K562 (cell line): ENCODE measurements around the gene RNF223. TPM values are rescaled to one million over a fixed set of nuclear protein-coding genes. Genes with fewer than 3 reads are reported as not detected.

Experiments
- CBFA2T3 ChIP-seq: fragments of 450-650 bp; IDR thresholded peaks from 2 replicates; pipeline ENCODE4 v1.6.1; 2017
- HNRNPH1 ChIP-seq: fragments of 200-400 bp; formaldehyde crosslinking; optimal IDR thresholded peaks from 2 replicates; pipeline ENCODE3; 2017; ENCODE audit warnings: low read depth, mild to moderate bottlenecking, low read length, moderate library complexity
- NCOA2 ChIP-seq, 2 experiments: fragments of 450-650 bp; IDR thresholded peaks; 2 replicates each; pipeline ENCODE4 v1.6.1; 2018; ENCODE audit warnings: mild to moderate bottlenecking in 2 of 2, moderate library complexity in 1 of 2; ENCODE audit not compliant: partially characterized antibody in 2 of 2
- NFE2 ChIP-seq: IDR thresholded peaks from 2 replicates; pipeline ENCODE4 v1.6.1; 2014; ENCODE audit warnings: antibody characterized with exemption, low read depth
- PTRF ChIP-seq: fragments of 450-650 bp; IDR thresholded peaks from 2 replicates; pipeline ENCODE4 v1.6.1; 2016; ENCODE audit warnings: mild to moderate bottlenecking, missing genetic modification characterization, missing compliant biosample characterization
- RBFOX2 ChIP-seq: fragments of 200-400 bp; formaldehyde crosslinking; IDR thresholded peaks from 2 replicates; pipeline ENCODE4 v1.6.1; 2017; ENCODE audit warnings: low read depth, mild to moderate bottlenecking, low read length, moderate library complexity
- SNRNP70 ChIP-seq: fragments of 200-400 bp; formaldehyde crosslinking; optimal IDR thresholded peaks from 2 replicates; pipeline ENCODE3; 2017; ENCODE audit warnings: low read depth, low read length
- SRSF9 ChIP-seq: fragments of 200-400 bp; formaldehyde crosslinking; IDR thresholded peaks from 2 replicates; pipeline ENCODE4 v1.6.1; 2017; ENCODE audit warnings: low read depth, low read length, borderline replicate concordance
- XRCC3 ChIP-seq: fragments of 450-650 bp; IDR thresholded peaks from 2 replicates; pipeline ENCODE4 v1.6.1; 2017; ENCODE audit warnings: mild to moderate bottlenecking, moderate library complexity
- XRCC4 ChIP-seq: IDR thresholded peaks from one replicate; pipeline ENCODE4 v1.6.1; 2011; ENCODE audit not compliant: insufficient read depth, insufficient read length; ENCODE audit errors: extremely low read depth
- polyA plus RNA-seq, 8 experiments: library from polyadenylated mRNA; depleted of rRNA in 4 of 8; stranded (reverse) in 5 of 8; unstranded in 3 of 8; fragments of >200 nt; fragmentation: Nextera tagmentation in 2 of 8; fragmentation: Illumina TruSeq in 1 of 8; extraction: Ambion mirVana in 2 of 8; extraction: Trizol in 1 of 8; gene quantifications; 2 replicates each; pipeline versions ENCODE4 v1.2.1 to v1.2.3, GENCODE V29; 2011 to 2014; ENCODE audit warnings: inconsistent platforms in 1 of 8, missing spikeins in 1 of 8
- total RNA-seq, 7 experiments: library from RNA; depleted of rRNA in 6 of 7; stranded (reverse); fragments of >200 nt in 6 of 7; fragmentation: Illumina TruSeq in 2 of 7; extraction: Trizol in 2 of 7; gene quantifications; 2 replicates each; pipeline versions ENCODE4 v1.2.1 to v1.2.3, GENCODE V29; 2011 to 2021; ENCODE audit warnings: low replicate concordance in 1 of 7
- TF ChIP-seq, protein P1 (sequence below): fragments of 450-650 bp; IDR thresholded peaks from 2 replicates; pipeline ENCODE4 v1.6.1; 2016; ENCODE audit warnings: low read depth
- TF ChIP-seq, protein P2 (sequence below): fragments of 450-650 bp; formaldehyde crosslinking; IDR thresholded peaks from 2 replicates; pipeline ENCODE4 v1.4.0; 2022; ENCODE audit warnings: mild to moderate bottlenecking, moderate library complexity
- TF ChIP-seq, protein P3 (sequence below): fragments of 450-650 bp; formaldehyde crosslinking; IDR thresholded peaks from 2 replicates; pipeline ENCODE4 v1.4.0; 2020; ENCODE audit warnings: mild to moderate bottlenecking, moderate library complexity
- TF ChIP-seq, protein P4 (sequence below), 3 experiments: fragments of 200-800 bp in 1 of 3; sonication (Bioruptor generic) in 1 of 3; sonication (generic) in 1 of 3; formaldehyde crosslinking in 1 of 3; IDR thresholded peaks; 2 replicates each; pipeline versions ENCODE4 v1.6.1 to v1.8.0; 2016 to 2022; ENCODE audit warnings: mild to moderate bottlenecking in 2 of 3, missing compliant biosample characterization in 2 of 3, missing genetic modification characterization in 2 of 3, missing genetic modification reagents in 1 of 3

The RNF223 gene
- total and polyA plus RNA-seq, 9 of the 15 experiments (the other 6 are each of a cell fraction or from before 2014, with no cell fraction given), result 0.04 to 0.32 TPM; not detected in 7

GRCh38 chr1:1063945-1064831 lies 9.9 kb downstream of the RNF223 start (continued):
- TF ChIP-seq, protein P1, sequence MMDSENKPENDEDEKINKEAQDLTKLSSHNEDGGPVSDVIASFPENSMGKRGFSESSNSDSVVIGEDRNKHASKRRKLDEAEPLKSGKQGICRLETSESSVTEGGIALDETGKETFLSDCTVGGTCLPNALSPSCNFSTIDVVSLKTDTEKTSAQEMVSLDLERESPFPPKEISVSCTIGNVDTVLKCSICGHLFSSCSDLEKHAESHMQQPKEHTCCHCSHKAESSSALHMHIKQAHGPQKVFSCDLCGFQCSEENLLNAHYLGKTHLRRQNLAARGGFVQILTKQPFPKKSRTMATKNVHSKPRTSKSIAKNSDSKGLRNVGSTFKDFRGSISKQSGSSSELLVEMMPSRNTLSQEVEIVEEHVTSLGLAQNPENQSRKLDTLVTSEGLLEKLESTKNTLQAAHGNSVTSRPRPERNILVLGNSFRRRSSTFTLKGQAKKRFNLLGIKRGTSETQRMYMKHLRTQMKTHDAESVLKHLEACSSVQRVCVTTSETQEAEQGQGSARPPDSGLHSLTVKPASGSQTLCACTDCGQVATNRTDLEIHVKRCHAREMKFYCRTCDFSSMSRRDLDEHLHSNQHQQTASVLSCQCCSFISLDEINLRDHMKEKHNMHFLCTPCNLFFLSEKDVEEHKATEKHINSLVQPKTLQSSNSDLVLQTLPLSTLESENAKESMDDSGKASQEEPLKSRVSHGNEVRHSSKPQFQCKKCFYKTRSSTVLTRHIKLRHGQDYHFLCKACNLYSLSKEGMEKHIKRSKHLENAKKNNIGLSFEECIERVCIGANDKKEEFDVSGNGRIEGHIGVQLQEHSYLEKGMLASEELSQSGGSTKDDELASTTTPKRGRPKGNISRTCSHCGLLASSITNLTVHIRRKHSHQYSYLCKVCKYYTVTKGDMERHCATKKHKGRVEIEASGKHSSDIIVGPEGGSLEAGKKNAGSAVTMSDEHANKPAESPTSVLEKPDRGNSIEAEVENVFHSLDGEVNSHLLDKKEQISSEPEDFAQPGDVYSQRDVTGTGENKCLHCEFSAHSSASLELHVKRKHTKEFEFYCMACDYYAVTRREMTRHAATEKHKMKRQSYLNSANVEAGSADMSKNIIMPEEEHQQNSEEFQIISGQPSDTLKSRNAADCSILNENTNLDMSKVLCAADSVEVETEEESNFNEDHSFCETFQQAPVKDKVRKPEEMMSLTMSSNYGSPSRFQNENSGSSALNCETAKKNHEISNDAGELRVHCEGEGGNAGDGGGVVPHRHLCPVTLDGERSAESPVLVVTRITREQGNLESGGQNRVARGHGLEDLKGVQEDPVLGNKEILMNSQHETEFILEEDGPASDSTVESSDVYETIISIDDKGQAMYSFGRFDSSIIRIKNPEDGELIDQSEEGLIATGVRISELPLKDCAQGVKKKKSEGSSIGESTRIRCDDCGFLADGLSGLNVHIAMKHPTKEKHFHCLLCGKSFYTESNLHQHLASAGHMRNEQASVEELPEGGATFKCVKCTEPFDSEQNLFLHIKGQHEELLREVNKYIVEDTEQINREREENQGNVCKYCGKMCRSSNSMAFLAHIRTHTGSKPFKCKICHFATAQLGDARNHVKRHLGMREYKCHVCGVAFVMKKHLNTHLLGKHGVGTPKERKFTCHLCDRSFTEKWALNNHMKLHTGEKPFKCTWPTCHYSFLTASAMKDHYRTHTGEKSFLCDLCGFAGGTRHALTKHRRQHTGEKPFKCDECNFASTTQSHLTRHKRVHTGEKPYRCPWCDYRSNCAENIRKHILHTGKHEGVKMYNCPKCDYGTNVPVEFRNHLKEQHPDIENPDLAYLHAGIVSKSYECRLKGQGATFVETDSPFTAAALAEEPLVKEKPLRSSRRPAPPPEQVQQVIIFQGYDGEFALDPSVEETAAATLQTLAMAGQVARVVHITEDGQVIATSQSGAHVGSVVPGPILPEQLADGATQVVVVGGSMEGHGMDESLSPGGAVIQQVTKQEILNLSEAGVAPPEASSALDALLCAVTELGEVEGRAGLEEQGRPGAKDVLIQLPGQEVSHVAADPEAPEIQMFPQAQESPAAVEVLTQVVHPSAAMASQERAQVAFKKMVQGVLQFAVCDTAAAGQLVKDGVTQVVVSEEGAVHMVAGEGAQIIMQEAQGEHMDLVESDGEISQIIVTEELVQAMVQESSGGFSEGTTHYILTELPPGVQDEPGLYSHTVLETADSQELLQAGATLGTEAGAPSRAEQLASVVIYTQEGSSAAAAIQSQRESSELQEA, result peak; percentile 10; the same call in 1 of the 2 replicates
- no peak for TF ChIP-seq XRCC4
- no peak for TF ChIP-seq SRSF9
- peak; percentile 55 for TF ChIP-seq CBFA2T3
- TF ChIP-seq, protein P2, sequence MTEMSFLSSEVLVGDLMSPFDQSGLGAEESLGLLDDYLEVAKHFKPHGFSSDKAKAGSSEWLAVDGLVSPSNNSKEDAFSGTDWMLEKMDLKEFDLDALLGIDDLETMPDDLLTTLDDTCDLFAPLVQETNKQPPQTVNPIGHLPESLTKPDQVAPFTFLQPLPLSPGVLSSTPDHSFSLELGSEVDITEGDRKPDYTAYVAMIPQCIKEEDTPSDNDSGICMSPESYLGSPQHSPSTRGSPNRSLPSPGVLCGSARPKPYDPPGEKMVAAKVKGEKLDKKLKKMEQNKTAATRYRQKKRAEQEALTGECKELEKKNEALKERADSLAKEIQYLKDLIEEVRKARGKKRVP (CRISPR knock-in tag), result 0 out of 2 replicates have a peak, but pooled peaks have one; percentile 27
- peak; percentile 45; the same call in 1 of the 2 replicates for TF ChIP-seq NFE2
- TF ChIP-seq, protein P3, sequence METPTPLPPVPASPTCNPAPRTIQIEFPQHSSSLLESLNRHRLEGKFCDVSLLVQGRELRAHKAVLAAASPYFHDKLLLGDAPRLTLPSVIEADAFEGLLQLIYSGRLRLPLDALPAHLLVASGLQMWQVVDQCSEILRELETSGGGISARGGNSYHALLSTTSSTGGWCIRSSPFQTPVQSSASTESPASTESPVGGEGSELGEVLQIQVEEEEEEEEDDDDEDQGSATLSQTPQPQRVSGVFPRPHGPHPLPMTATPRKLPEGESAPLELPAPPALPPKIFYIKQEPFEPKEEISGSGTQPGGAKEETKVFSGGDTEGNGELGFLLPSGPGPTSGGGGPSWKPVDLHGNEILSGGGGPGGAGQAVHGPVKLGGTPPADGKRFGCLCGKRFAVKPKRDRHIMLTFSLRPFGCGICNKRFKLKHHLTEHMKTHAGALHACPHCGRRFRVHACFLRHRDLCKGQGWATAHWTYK (CRISPR knock-in tag), result peak; percentile 29; the same call in 1 of the 2 replicates
- TF ChIP-seq RBFOX2, result peak; percentile 78
- no peak for TF ChIP-seq NCOA2 (IDR thresholded peaks at IDR 0.05; ENCODE audit: partially characterized antibody in 2 of 2)
- TF ChIP-seq, protein P4, sequence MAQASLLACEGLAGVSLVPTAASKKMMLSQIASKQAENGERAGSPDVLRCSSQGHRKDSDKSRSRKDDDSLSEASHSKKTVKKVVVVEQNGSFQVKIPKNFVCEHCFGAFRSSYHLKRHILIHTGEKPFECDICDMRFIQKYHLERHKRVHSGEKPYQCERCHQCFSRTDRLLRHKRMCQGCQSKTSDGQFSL (CRISPR knock-in tag; IDR thresholded peaks at IDR 0.05), result no peak
- TF ChIP-seq, protein P4 (tag; IDR thresholded peaks at IDR 0.05), result 0 out of 4 replicates have a peak, but pooled peaks of 1 of the 2 experiments have one; percentile 17
- no peak for TF ChIP-seq PTRF
- TF ChIP-seq XRCC3, result no peak
- TF ChIP-seq HNRNPH1, result no peak
- TF ChIP-seq SNRNP70, result no peak
